Cardiac septum (tissue), 1 donor: ENCODE results near the gene HCN4. TPM values are rescaled to one million over a fixed set of nuclear protein-coding genes. Genes with fewer than 3 reads are reported as not detected.

Source experiments
- DNase-seq: peaks from one replicate; pipeline ENCODE4 v3.0.0-alpha.2; 2020; ENCODE audit warnings: low spot score
- intact Hi-C: fragments of 100-400 bp; cut with DNase I; formaldehyde crosslinking; loops from one replicate; pipeline ENCODE4 v1.14.0; 2022
- total RNA-seq: library from RNA; stranded (reverse); fragmentation: NEBNext Ultra II Directional; extraction: Animal tissue kit (Norgen Biotek cat#: 25700); gene quantifications from one replicate; pipeline ENCODE4 v1.2.1, GENCODE V29; 2021
- donor health status: DM: no; HTN: no; CAD: no.

HCN4 gene
- total RNA-seq, 1 donor from 2014 or later, result 6.2 TPM

GRCh38 chr15:73282567-73283365 is 86.0 kb downstream of the HCN4 start:
- intact Hi-C loops, result no loop called here
- DNase-seq, result no peak

GRCh38 chr15:73275862-73276261 is 92.9 kb downstream of the HCN4 start:
- no peak for DNase-seq
- intact Hi-C loops, result no loop called here

GRCh38 chr15:73273181-73274002 is 95.4 kb downstream of the HCN4 start:
- intact Hi-C loops, result loop anchor here (5.0 kb wide), 2 partner anchors 36 to 486 kb away; no protein-coding TSS in a partner anchor
- DNase-seq, result no peak

GRCh38 chr15:73270366-73271097 is 98.2 kb downstream of the HCN4 start:
- intact Hi-C loops, result loop anchor here (5.0 kb wide), 2 partner anchors 33 to 483 kb away; no protein-coding TSS in a partner anchor

More at GRCh38 chr15:73270366-73271097, 98.2 kb downstream of the HCN4 start:
- no peak for DNase-seq

Other genes starting within 250 kb of the HCN4 start
- not detected for gene REC114, start 74.2 kb upstream of the HCN4 start, total RNA-seq